Uterus (tissue), 2 donors: ENCODE data around the gene PRKG1.

Experiments used
- POLR2A ChIP-seq, 2 donors: fragments of 450-650 bp; IDR thresholded peaks; one replicate each; pipeline ENCODE4 v1.6.1; 2016; ENCODE audit warnings: antibody characterized with exemption in 2 of 2, mild to moderate bottlenecking in 1 of 2, moderate library complexity in 1 of 2
- TF ChIP-seq, protein P1 (sequence below), 4 experiments: fragments of 200-600 bp in 2 of 4; fragments of 450-650 bp in 2 of 4; sonication (generic) in 2 of 4; IDR thresholded peaks; one replicate each; pipeline ENCODE4 v1.5.1; 2016 to 2019; ENCODE audit warnings: antibody characterized with exemption in 4 of 4, mild to moderate bottlenecking in 2 of 4, moderate library complexity in 1 of 4

DNA sequence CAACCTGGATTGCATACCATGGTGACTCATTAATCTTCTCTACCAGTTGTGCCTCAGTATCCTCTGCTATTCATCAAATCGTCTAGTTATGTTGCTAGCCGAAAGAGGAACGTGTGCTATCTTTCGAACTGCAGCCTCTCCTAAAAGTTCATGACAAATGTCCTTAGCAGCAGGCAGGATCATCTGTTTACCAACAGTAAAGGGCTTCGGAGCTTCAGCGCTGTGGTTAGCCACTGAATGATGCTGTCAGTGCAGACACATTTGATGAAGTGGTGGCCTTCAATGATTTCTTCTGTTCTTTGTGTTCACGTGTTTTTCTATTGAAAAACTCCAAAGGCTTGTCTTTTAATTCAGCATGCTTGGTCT lies 556.3 kb downstream of the PRKG1 start:
- TF ChIP-seq POLR2A (IDR thresholded peaks at IDR 0.05): no peak
- TF ChIP-seq, protein P1, sequence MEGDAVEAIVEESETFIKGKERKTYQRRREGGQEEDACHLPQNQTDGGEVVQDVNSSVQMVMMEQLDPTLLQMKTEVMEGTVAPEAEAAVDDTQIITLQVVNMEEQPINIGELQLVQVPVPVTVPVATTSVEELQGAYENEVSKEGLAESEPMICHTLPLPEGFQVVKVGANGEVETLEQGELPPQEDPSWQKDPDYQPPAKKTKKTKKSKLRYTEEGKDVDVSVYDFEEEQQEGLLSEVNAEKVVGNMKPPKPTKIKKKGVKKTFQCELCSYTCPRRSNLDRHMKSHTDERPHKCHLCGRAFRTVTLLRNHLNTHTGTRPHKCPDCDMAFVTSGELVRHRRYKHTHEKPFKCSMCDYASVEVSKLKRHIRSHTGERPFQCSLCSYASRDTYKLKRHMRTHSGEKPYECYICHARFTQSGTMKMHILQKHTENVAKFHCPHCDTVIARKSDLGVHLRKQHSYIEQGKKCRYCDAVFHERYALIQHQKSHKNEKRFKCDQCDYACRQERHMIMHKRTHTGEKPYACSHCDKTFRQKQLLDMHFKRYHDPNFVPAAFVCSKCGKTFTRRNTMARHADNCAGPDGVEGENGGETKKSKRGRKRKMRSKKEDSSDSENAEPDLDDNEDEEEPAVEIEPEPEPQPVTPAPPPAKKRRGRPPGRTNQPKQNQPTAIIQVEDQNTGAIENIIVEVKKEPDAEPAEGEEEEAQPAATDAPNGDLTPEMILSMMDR (IDR thresholded peaks at IDR 0.05): no peak
